Measurements from ENCODE around the gene ARHGAP30. TPM values are rescaled to one million over a fixed set of nuclear protein-coding genes. Genes with fewer than 3 reads are reported as not detected.

The ARHGAP30 gene
- total RNA-seq = 301 and 314 TPM in 2 replicates

- intact Hi-C loops (cut with micrococcal nuclease) = loop anchor here (1.0 to 5.0 kb wide), 4 partner anchors 28 to 322 kb away; partner anchors contain the start of gene DEDD
Measured at GRCh38 chr1:161069731-161070270, at the start of gene ARHGAP30. Gene ARHGAP30, minus strand, starts transcription at chr1:161069891. Its CDS starts 267 bp downstream, at chr1:161069624.

GRCh38 chr1:161117759-161118581, 48.3 kb upstream of the ARHGAP30 start, which contains the start of the genes NIT1 and PFDN2:
Gene NIT1, plus strand, starts transcription at chr1:161118105. Its CDS starts 72 bp downstream, at chr1:161118177.
Gene PFDN2, minus strand, starts transcription at chr1:161118037. Its CDS starts 11 bp downstream, at chr1:161118026.
- intact Hi-C loops (cut with micrococcal nuclease) = loop anchor here (1.0 to 10.0 kb wide), 6 partner anchors 20 to 1193 kb away; partner anchors contain the start of genes DCAF8, KLHDC9, SDHC and TAGLN2

- intact Hi-C loops (cut with micrococcal nuclease) = loop anchor here (2.0 to 10.0 kb wide), 4 partner anchors 196 to 1191 kb away; partner anchors contain the start of genes DCAF8, SDHC and TAGLN2
Measured at GRCh38 chr1:161115961-161116360, 46.3 kb upstream of the ARHGAP30 start.

- intact Hi-C loops (cut with micrococcal nuclease) = loop anchor here (2.0 to 10.0 kb wide), 4 partner anchors 197 to 1190 kb away; partner anchors contain the start of genes DCAF8, SDHC and TAGLN2
Measured at GRCh38 chr1:161115132-161115711, 45.5 kb upstream of the ARHGAP30 start.

- intact Hi-C loops (cut with micrococcal nuclease) = loop anchor here (2.0 to 10.0 kb wide), 2 partner anchors 268 to 1190 kb away; partner anchors contain the start of gene TAGLN2
Measured at GRCh38 chr1:161114556-161114955, 44.9 kb upstream of the ARHGAP30 start.

GRCh38 chr1:161113915-161114314, 44.2 kb upstream of the ARHGAP30 start:
- intact Hi-C loops (cut with micrococcal nuclease) = loop anchor here (2.0 to 10.0 kb wide), 2 partner anchors 269 to 1189 kb away; partner anchors contain the start of gene TAGLN2

GRCh38 chr1:161111527-161111926, 41.8 kb upstream of the ARHGAP30 start:
- intact Hi-C loops (cut with micrococcal nuclease) = loop anchor here (10.0 kb wide), 1 partner anchor 1187 kb away; the partner anchor contains the start of gene TAGLN2

GRCh38 chr1:161111117-161111516, 41.4 kb upstream of the ARHGAP30 start:
- intact Hi-C loops (cut with micrococcal nuclease) = loop anchor here (10.0 kb wide), 1 partner anchor 1186 kb away; the partner anchor contains the start of gene TAGLN2

- intact Hi-C loops (cut with micrococcal nuclease) = no loop called here
Measured at GRCh38 chr1:161106431-161106830, 36.7 kb upstream of the ARHGAP30 start.

GRCh38 chr1:161100556-161100955, 30.9 kb upstream of the ARHGAP30 start:
- intact Hi-C loops (cut with micrococcal nuclease) = no loop called here

- intact Hi-C loops (cut with micrococcal nuclease) = loop anchor here (5.0 kb wide), 1 partner anchor 262 kb away; no protein-coding TSS in a partner anchor
Measured at GRCh38 chr1:161099090-161099802, 29.6 kb upstream of the ARHGAP30 start.

- intact Hi-C loops (cut with micrococcal nuclease) = loop anchor here (1.0 to 5.0 kb wide), 2 partner anchors 20 to 261 kb away; partner anchors contain the start of genes NIT1 and PFDN2
Measured at GRCh38 chr1:161098210-161099068, 28.7 kb upstream of the ARHGAP30 start, which contains the start of gene KLHDC9. Gene KLHDC9, plus strand, starts transcription at chr1:161098361. Its CDS starts 175 bp downstream, at chr1:161098536.

- intact Hi-C loops (cut with micrococcal nuclease) = loop anchor here (5.0 kb wide), 1 partner anchor 259 kb away; no protein-coding TSS in a partner anchor
Measured at GRCh38 chr1:161096530-161096929, 26.8 kb upstream of the ARHGAP30 start.

GRCh38 chr1:161096015-161096414, 26.3 kb upstream of the ARHGAP30 start:
- intact Hi-C loops (cut with micrococcal nuclease) = loop anchor here (5.0 kb wide), 1 partner anchor 259 kb away; no protein-coding TSS in a partner anchor

- intact Hi-C loops (cut with micrococcal nuclease) = loop anchor here (5.0 kb wide), 1 partner anchor 258 kb away; no protein-coding TSS in a partner anchor
Measured at GRCh38 chr1:161095230-161095629, 25.5 kb upstream of the ARHGAP30 start.

GRCh38 chr1:161094481-161094880, 24.8 kb upstream of the ARHGAP30 start:
- intact Hi-C loops (cut with micrococcal nuclease) = no loop called here

GRCh38 chr1:161092621-161093028, 22.9 kb upstream of the ARHGAP30 start:
- intact Hi-C loops (cut with micrococcal nuclease) = loop anchor here (1.0 kb wide), 1 partner anchor 24 kb away; no protein-coding TSS in a partner anchor

- intact Hi-C loops (cut with micrococcal nuclease) = loop anchor here (1.0 kb wide), 1 partner anchor 24 kb away; no protein-coding TSS in a partner anchor
Measured at GRCh38 chr1:161091796-161092507, 22.3 kb upstream of the ARHGAP30 start.

Measured in T-helper 1 cell treated with Interleukin-12 subunit alpha and Interleukin-12 subunit beta and Interleukin-4 antibody, amounts not matched to agents 30 ng/mL and 1 ng/mL, for 36 hours (primary cell).